WTC11 (cell line): ENCODE results near the gene CD80. TPM values are rescaled to one million over a fixed set of nuclear protein-coding genes. Genes with fewer than 3 reads are reported as not detected.

Experiments
- ATAC-seq: fragments of 200-7000 bp; cut with Tn5 transposase; 2 replicates; pipeline ENCODE4 v1.10.0; 2021; ENCODE audit warnings: mild to moderate bottlenecking, moderate library complexity
- CTCF ChIA-PET: fragments of 300-600 bp; sonication (Branson Sonifier 250); formaldehyde crosslinking; loops from one replicate; lab custom pipeline; 2021; ENCODE audit warnings: antibody characterized with exemption; lab: Charles Lee
- POLR2A ChIA-PET: fragments of 350-600 bp; sonication (Branson Sonifier 250); formaldehyde crosslinking; loops from one replicate; lab custom pipeline; 2021; ENCODE audit warnings: antibody characterized with exemption; lab: Charles Lee
- DNase-seq: peaks from one replicate; pipeline ENCODE4 v3.0.0; 2021; ENCODE audit warnings: low spot score
- H3K27ac Mint-ChIP-seq: 2 replicates; pipeline ENCODE4 v1.8.0; 2021; ENCODE audit warnings: mixed read lengths
- H3K27me3 Mint-ChIP-seq: 2 replicates; pipeline ENCODE4 v1.8.0; 2021; ENCODE audit warnings: low read depth, mild to moderate bottlenecking, moderate library complexity, mixed read lengths
- H3K36me3 Mint-ChIP-seq: 2 replicates; pipeline ENCODE4 v1.8.0; 2021; ENCODE audit warnings: mixed read lengths
- H3K4me1 Mint-ChIP-seq: 2 replicates; pipeline ENCODE4 v1.8.0; 2022; ENCODE audit warnings: mixed read lengths
- H3K4me3 Mint-ChIP-seq: 2 replicates; pipeline ENCODE4 v1.8.0; 2021; ENCODE audit warnings: mild to moderate bottlenecking, moderate library complexity, mixed read lengths
- H3K9me3 Mint-ChIP-seq: 2 replicates; pipeline ENCODE4 v1.8.0; 2021; ENCODE audit warnings: mixed read lengths
- CREM ChIP-seq: sonication (generic); formaldehyde crosslinking; IDR thresholded peaks from 2 replicates; pipeline ENCODE4 v1.8.1; 2022; ENCODE audit warnings: mild to moderate bottlenecking, missing genetic modification reagents, moderate library complexity
- ELF4 ChIP-seq: sonication (generic); formaldehyde crosslinking; IDR thresholded peaks from 2 replicates; pipeline ENCODE4 v1.8.1; 2022; ENCODE audit warnings: low read depth, mild to moderate bottlenecking, moderate library complexity, missing genetic modification reagents
- ESRRA ChIP-seq: sonication (generic); formaldehyde crosslinking; IDR thresholded peaks from 2 replicates; pipeline ENCODE4 v1.8.1; 2022; ENCODE audit warnings: mild to moderate bottlenecking, missing genetic modification reagents, borderline replicate concordance
- GTF2I ChIP-seq: fragments of 250-450 bp; sonication (Bioruptor Pico); conservative IDR thresholded peaks from 2 replicates; pipeline ENCODE4 v1.4.0; 2021; ENCODE audit warnings: mild to moderate bottlenecking
- TP53 ChIP-seq: sonication (generic); formaldehyde crosslinking; IDR thresholded peaks from 2 replicates; pipeline ENCODE4 v1.8.1; 2023; ENCODE audit warnings: mild to moderate bottlenecking, missing genetic modification reagents
- ZBTB21 ChIP-seq: sonication (generic); formaldehyde crosslinking; IDR thresholded peaks from 2 replicates; pipeline ENCODE4 v1.8.1; 2023; ENCODE audit warnings: mild to moderate bottlenecking, missing genetic modification reagents, borderline replicate concordance
- ZNF317 ChIP-seq: sonication (generic); formaldehyde crosslinking; IDR thresholded peaks from 2 replicates; pipeline ENCODE4 v1.8.1; 2023; ENCODE audit warnings: low read depth, mild to moderate bottlenecking, moderate library complexity, missing genetic modification reagents, borderline replicate concordance
- total RNA-seq: library from RNA; stranded (reverse); gene quantifications from 3 replicates; pipeline ENCODE4 v1.2.3, GENCODE V29; 2021
- TF ChIP-seq, protein P1 (sequence below): sonication (generic); formaldehyde crosslinking; IDR thresholded peaks from 2 replicates; pipeline ENCODE4 v1.8.0; 2023; ENCODE audit warnings: missing genetic modification reagents, mild to moderate bottlenecking, borderline replicate concordance
- TF ChIP-seq, protein P2 (sequence below): sonication (generic); formaldehyde crosslinking; conservative IDR thresholded peaks from 2 replicates; pipeline ENCODE4 v1.8.1; 2022; ENCODE audit warnings: mild to moderate bottlenecking, missing genetic modification reagents
- TF ChIP-seq, protein P3 (sequence below): sonication (generic); formaldehyde crosslinking; IDR thresholded peaks from 2 replicates; pipeline ENCODE4 v1.8.0; 2022; ENCODE audit warnings: mild to moderate bottlenecking, missing genetic modification reagents
- TF ChIP-seq, protein P4 (sequence below): fragments of 200-600 bp; IDR thresholded peaks from 2 replicates; pipeline ENCODE4 v1.8.0; 2022; ENCODE audit warnings: antibody characterized with exemption
- TF ChIP-seq, protein P5 (sequence below): sonication (generic); formaldehyde crosslinking; conservative IDR thresholded peaks from 2 replicates; pipeline ENCODE4 v1.8.1; 2023; ENCODE audit warnings: mild to moderate bottlenecking, low read depth, missing genetic modification reagents, moderate library complexity
- TF ChIP-seq, protein P6 (sequence below): sonication (generic); formaldehyde crosslinking; IDR thresholded peaks from 2 replicates; pipeline ENCODE4 v1.8.0; 2022; ENCODE audit warnings: mild to moderate bottlenecking, missing genetic modification reagents
- TF ChIP-seq, protein P7 (sequence below): sonication (generic); formaldehyde crosslinking; IDR thresholded peaks from 2 replicates; pipeline ENCODE4 v1.8.0; 2023; ENCODE audit warnings: mild to moderate bottlenecking, missing genetic modification reagents

CD80 gene
- total RNA-seq, 1 experiment from 2014 or later = 0.24 TPM

DNA sequence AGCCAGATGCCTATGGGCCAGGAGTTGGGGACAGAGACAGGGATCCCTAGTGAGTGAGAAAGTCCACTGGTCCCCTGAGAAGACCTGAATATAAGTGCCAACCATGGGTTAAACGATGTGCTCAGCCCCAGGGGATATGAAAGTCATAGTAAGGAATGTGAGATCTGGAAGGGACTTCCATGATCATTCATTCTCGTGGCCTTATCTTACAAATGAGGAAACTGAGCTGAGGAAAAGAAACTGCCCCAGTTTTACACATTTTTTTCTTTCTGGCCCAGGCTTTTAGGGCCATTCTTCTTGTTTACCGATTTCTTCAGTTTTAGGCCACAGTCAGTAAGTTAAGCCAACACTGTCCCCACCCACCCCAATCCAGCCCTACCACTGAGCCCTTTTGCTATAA is 11.1 kb downstream of the CD80 start (continued):
- TF ChIP-seq, protein P1, sequence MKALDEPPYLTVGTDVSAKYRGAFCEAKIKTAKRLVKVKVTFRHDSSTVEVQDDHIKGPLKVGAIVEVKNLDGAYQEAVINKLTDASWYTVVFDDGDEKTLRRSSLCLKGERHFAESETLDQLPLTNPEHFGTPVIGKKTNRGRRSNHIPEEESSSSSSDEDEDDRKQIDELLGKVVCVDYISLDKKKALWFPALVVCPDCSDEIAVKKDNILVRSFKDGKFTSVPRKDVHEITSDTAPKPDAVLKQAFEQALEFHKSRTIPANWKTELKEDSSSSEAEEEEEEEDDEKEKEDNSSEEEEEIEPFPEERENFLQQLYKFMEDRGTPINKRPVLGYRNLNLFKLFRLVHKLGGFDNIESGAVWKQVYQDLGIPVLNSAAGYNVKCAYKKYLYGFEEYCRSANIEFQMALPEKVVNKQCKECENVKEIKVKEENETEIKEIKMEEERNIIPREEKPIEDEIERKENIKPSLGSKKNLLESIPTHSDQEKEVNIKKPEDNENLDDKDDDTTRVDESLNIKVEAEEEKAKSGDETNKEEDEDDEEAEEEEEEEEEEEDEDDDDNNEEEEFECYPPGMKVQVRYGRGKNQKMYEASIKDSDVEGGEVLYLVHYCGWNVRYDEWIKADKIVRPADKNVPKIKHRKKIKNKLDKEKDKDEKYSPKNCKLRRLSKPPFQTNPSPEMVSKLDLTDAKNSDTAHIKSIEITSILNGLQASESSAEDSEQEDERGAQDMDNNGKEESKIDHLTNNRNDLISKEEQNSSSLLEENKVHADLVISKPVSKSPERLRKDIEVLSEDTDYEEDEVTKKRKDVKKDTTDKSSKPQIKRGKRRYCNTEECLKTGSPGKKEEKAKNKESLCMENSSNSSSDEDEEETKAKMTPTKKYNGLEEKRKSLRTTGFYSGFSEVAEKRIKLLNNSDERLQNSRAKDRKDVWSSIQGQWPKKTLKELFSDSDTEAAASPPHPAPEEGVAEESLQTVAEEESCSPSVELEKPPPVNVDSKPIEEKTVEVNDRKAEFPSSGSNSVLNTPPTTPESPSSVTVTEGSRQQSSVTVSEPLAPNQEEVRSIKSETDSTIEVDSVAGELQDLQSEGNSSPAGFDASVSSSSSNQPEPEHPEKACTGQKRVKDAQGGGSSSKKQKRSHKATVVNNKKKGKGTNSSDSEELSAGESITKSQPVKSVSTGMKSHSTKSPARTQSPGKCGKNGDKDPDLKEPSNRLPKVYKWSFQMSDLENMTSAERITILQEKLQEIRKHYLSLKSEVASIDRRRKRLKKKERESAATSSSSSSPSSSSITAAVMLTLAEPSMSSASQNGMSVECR (CRISPR knock-in tag) = no peak
- no peak for TF ChIP-seq ZBTB21 (CRISPR knock-in tag)

DNA sequence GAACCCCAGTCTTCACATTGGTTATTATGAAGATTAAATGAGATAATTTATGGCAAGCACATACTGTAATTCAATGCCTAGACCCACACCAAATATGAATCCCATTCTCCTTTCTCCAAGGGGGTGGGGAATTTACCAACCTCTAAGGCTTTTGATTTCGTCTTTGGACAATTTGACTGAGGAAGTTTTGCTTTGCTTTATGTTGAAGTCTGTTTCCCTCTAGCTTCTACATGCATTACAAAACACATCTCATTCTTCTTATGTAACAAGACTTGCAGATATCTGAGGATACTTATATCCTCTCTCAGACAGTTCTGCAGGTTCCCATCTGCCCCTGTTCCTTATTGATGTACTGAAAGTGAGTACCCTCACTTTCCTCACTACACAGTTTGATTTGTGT is 12.2 kb downstream of the CD80 start:
- TF ChIP-seq TP53 (CRISPR knock-in tag) (no peak), GTF2I (CRISPR knock-in tag) (no peak)
- TF ChIP-seq, protein P2, sequence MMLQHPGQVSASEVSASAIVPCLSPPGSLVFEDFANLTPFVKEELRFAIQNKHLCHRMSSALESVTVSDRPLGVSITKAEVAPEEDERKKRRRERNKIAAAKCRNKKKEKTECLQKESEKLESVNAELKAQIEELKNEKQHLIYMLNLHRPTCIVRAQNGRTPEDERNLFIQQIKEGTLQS (CRISPR knock-in tag) = no peak
- TF ChIP-seq, all 79 proteins: peak for 0
- Mint-ChIP-seq H3K4me3 (no peak overlapping the region), H3K27me3 (peaks cover 4% of the 10 kb centered on the region; the same call in 1 of the 2 replicates), H3K9me3 (no peaks in the 10 kb centered on the region), H3K36me3 (no peaks in the 10 kb centered on the region), H3K27ac (no peak overlapping the region), H3K4me1 (peaks cover 6% of the 10 kb centered on the region; the same call in 1 of the 2 replicates)
- no peak for ATAC-seq
- DNase-seq = no peak
- ChIA-PET CTCF (interaction anchor here (1.0 kb wide), 1 partner anchor 13 kb away, joined by 3 read pairs; no protein-coding TSS in a partner anchor), POLR2A (no interaction called here)

DNA sequence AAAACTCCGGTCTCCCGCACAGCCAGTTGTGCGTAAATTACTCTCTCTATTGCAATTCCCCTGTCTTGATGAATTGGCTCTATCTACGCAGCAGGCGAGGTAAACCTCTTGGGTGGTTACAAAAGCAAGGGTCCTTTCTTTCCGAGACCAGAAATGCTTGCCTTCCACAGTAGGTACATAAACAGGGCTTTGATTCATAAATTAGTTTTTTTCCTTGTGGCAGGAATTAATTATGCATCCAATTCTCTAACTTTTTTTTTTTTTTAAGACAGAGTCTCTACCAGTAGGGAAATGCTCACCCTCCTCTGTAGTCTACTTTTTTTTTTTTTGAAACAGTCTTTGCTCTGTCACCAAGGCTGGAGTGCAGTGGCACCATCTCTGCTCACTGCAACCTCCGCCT is 16.3 kb downstream of the CD80 start:
- ChIA-PET CTCF (no interaction called here), POLR2A (no interaction called here)
- Mint-ChIP-seq H3K27ac (no peak overlapping the region), H3K4me3 (no peak overlapping the region), H3K36me3 (no peaks in the 10 kb centered on the region), H3K27me3 (peaks cover 4% of the 10 kb centered on the region; the same call in 1 of the 2 replicates), H3K9me3 (no peaks in the 10 kb centered on the region), H3K4me1 (no peaks in the 10 kb centered on the region)
- ATAC-seq (no peak), DNase-seq (no peak)
- TF ChIP-seq, protein P3, sequence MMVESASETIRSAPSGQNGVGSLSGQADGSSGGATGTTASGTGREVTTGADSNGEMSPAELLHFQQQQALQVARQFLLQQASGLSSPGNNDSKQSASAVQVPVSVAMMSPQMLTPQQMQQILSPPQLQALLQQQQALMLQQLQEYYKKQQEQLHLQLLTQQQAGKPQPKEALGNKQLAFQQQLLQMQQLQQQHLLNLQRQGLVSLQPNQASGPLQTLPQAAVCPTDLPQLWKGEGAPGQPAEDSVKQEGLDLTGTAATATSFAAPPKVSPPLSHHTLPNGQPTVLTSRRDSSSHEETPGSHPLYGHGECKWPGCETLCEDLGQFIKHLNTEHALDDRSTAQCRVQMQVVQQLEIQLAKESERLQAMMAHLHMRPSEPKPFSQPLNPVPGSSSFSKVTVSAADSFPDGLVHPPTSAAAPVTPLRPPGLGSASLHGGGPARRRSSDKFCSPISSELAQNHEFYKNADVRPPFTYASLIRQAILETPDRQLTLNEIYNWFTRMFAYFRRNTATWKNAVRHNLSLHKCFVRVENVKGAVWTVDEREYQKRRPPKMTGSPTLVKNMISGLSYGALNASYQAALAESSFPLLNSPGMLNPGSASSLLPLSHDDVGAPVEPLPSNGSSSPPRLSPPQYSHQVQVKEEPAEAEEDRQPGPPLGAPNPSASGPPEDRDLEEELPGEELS (CRISPR knock-in tag) = no peak
- TF ChIP-seq ZNF317 (CRISPR knock-in tag) (no peak), ELF4 (no peak), ESRRA (no peak), GTF2I (CRISPR knock-in tag) (no peak), CREM (CRISPR knock-in tag) (no peak), ZBTB21 (CRISPR knock-in tag) (no peak)
- TF ChIP-seq, protein P4, sequence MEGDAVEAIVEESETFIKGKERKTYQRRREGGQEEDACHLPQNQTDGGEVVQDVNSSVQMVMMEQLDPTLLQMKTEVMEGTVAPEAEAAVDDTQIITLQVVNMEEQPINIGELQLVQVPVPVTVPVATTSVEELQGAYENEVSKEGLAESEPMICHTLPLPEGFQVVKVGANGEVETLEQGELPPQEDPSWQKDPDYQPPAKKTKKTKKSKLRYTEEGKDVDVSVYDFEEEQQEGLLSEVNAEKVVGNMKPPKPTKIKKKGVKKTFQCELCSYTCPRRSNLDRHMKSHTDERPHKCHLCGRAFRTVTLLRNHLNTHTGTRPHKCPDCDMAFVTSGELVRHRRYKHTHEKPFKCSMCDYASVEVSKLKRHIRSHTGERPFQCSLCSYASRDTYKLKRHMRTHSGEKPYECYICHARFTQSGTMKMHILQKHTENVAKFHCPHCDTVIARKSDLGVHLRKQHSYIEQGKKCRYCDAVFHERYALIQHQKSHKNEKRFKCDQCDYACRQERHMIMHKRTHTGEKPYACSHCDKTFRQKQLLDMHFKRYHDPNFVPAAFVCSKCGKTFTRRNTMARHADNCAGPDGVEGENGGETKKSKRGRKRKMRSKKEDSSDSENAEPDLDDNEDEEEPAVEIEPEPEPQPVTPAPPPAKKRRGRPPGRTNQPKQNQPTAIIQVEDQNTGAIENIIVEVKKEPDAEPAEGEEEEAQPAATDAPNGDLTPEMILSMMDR = no peak
- TF ChIP-seq, protein P5, sequence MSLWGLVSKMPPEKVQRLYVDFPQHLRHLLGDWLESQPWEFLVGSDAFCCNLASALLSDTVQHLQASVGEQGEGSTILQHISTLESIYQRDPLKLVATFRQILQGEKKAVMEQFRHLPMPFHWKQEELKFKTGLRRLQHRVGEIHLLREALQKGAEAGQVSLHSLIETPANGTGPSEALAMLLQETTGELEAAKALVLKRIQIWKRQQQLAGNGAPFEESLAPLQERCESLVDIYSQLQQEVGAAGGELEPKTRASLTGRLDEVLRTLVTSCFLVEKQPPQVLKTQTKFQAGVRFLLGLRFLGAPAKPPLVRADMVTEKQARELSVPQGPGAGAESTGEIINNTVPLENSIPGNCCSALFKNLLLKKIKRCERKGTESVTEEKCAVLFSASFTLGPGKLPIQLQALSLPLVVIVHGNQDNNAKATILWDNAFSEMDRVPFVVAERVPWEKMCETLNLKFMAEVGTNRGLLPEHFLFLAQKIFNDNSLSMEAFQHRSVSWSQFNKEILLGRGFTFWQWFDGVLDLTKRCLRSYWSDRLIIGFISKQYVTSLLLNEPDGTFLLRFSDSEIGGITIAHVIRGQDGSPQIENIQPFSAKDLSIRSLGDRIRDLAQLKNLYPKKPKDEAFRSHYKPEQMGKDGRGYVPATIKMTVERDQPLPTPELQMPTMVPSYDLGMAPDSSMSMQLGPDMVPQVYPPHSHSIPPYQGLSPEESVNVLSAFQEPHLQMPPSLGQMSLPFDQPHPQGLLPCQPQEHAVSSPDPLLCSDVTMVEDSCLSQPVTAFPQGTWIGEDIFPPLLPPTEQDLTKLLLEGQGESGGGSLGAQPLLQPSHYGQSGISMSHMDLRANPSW (CRISPR knock-in tag) = no peak
- TF ChIP-seq, protein P6, sequence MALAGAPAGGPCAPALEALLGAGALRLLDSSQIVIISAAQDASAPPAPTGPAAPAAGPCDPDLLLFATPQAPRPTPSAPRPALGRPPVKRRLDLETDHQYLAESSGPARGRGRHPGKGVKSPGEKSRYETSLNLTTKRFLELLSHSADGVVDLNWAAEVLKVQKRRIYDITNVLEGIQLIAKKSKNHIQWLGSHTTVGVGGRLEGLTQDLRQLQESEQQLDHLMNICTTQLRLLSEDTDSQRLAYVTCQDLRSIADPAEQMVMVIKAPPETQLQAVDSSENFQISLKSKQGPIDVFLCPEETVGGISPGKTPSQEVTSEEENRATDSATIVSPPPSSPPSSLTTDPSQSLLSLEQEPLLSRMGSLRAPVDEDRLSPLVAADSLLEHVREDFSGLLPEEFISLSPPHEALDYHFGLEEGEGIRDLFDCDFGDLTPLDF (CRISPR knock-in tag) = no peak
- TF ChIP-seq, protein P7, sequence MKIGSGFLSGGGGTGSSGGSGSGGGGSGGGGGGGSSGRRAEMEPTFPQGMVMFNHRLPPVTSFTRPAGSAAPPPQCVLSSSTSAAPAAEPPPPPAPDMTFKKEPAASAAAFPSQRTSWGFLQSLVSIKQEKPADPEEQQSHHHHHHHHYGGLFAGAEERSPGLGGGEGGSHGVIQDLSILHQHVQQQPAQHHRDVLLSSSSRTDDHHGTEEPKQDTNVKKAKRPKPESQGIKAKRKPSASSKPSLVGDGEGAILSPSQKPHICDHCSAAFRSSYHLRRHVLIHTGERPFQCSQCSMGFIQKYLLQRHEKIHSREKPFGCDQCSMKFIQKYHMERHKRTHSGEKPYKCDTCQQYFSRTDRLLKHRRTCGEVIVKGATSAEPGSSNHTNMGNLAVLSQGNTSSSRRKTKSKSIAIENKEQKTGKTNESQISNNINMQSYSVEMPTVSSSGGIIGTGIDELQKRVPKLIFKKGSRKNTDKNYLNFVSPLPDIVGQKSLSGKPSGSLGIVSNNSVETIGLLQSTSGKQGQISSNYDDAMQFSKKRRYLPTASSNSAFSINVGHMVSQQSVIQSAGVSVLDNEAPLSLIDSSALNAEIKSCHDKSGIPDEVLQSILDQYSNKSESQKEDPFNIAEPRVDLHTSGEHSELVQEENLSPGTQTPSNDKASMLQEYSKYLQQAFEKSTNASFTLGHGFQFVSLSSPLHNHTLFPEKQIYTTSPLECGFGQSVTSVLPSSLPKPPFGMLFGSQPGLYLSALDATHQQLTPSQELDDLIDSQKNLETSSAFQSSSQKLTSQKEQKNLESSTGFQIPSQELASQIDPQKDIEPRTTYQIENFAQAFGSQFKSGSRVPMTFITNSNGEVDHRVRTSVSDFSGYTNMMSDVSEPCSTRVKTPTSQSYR (CRISPR knock-in tag) = no peak
